B cell (primary cell): Measurements from ENCODE around the gene OR2T10.

Experiments
- EZH2 ChIP-seq: IDR thresholded peaks from 2 replicates; pipeline ENCODE4 v1.6.1; 2012; ENCODE audit warnings: borderline replicate concordance, low read depth, mild to moderate bottlenecking, moderate library complexity, low read length; ENCODE audit not compliant: insufficient read depth, poor library complexity, severe bottlenecking
- TF ChIP-seq, protein P1 (sequence below): fragments of 200-600 bp; IDR thresholded peaks from one replicate; pipeline ENCODE4 v1.8.0; 2022; ENCODE audit warnings: antibody characterized with exemption, mild to moderate bottlenecking

GRCh38 chr1:248627971-248628844, 30.7 kb upstream of the OR2T10 start:
- TF ChIP-seq, protein P1, sequence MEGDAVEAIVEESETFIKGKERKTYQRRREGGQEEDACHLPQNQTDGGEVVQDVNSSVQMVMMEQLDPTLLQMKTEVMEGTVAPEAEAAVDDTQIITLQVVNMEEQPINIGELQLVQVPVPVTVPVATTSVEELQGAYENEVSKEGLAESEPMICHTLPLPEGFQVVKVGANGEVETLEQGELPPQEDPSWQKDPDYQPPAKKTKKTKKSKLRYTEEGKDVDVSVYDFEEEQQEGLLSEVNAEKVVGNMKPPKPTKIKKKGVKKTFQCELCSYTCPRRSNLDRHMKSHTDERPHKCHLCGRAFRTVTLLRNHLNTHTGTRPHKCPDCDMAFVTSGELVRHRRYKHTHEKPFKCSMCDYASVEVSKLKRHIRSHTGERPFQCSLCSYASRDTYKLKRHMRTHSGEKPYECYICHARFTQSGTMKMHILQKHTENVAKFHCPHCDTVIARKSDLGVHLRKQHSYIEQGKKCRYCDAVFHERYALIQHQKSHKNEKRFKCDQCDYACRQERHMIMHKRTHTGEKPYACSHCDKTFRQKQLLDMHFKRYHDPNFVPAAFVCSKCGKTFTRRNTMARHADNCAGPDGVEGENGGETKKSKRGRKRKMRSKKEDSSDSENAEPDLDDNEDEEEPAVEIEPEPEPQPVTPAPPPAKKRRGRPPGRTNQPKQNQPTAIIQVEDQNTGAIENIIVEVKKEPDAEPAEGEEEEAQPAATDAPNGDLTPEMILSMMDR, result no peak
- TF ChIP-seq EZH2, result no peak
